ENCODE data around the gene MAN1C1. TPM values are rescaled to one million over a fixed set of nuclear protein-coding genes. Genes with fewer than 3 reads are reported as not detected.

The MAN1C1 gene
- total RNA-seq, 1 experiment from 2014 or later, result 9.3 TPM

- Histone ChIP-seq H2AK5ac (ENCODE audit: insufficient read length, low read length) (no peak overlapping the region), H2BK15ac (ENCODE audit: low read depth, low read length) (no peak overlapping the region), H2BK12ac (ENCODE audit: insufficient read length, low read depth, low read length) (no peak overlapping the region), H2AFZ (ENCODE audit: low read length) (no peak overlapping the region), H3K23me2 (ENCODE audit: insufficient read length, low read depth, low read length, poor library complexity, severe bottlenecking) (no peaks in the 10 kb centered on the region), H4K91ac (ENCODE audit: insufficient read length, low read depth, low read length) (no peak overlapping the region), H4K8ac (replicated peaks; ENCODE audit: insufficient read length, low read depth, low read length) (no peak overlapping the region), H2BK5ac (ENCODE audit: insufficient read length, low read length) (no peak overlapping the region), H3K4me2 (ENCODE audit: insufficient read depth, insufficient read length, low read length) (no peak overlapping the region), H3K9ac (ENCODE audit: extremely low read depth, insufficient read length, low read length) (no peak overlapping the region), H3K4me1 (ENCODE audit: insufficient read depth, low read length) (no peaks in the 10 kb centered on the region), H3T11ph (ENCODE audit: low read length) (no peak overlapping the region), H3K27me3 (ENCODE audit: insufficient read depth, low read length) (no peaks in the 10 kb centered on the region), H3K27ac (ENCODE audit: insufficient read length, low read depth, low read length) (no peak overlapping the region), H2BK20ac (ENCODE audit: low read depth, low read length, poor library complexity, severe bottlenecking) (no peak overlapping the region), H3K79me2 (ENCODE audit: insufficient read depth, low read length) (no peaks in the 10 kb centered on the region), H3K9me3 (ENCODE audit: control insufficient read depth, low read depth, low read length) (no peaks in the 10 kb centered on the region), H3K14ac (ENCODE audit: insufficient read depth, low read length) (no peak overlapping the region), H3K4ac (ENCODE audit: low read depth, low read length) (no peak overlapping the region), H3K56ac (ENCODE audit: insufficient read length, low read depth, low read length) (no peak overlapping the region), H3K79me1 (ENCODE audit: insufficient read depth, low read depth, low read length, poor library complexity, severe bottlenecking) (no peaks in the 10 kb centered on the region), H4K20me1 (ENCODE audit: control insufficient read depth, insufficient read depth, insufficient read length) (no peaks in the 10 kb centered on the region), H2BK120ac (ENCODE audit: low read depth, low read length, poor library complexity, severe bottlenecking) (no peak overlapping the region), H4K5ac (ENCODE audit: insufficient read length, low read depth, low read length) (no peak overlapping the region), H3K23ac (ENCODE audit: insufficient read length, low read depth, low read length) (no peak overlapping the region), H3K18ac (ENCODE audit: insufficient read length, low read depth, low read length) (no peak overlapping the region)
- peaks cover 11 to 65% (median 56%) of the 10 kb centered on the region in 3 experiments; a peak in 6 of 7 replicates for H3K36me3 Mint-ChIP-seq (ENCODE audit: insufficient read depth in 1 of 3, low read depth in 3 of 3)
- no peak overlapping the region for H3K27ac Mint-ChIP-seq
- no peaks in the 10 kb centered on the region for H3K9me3 Mint-ChIP-seq
- no peak for TF ChIP-seq CTCF (conservative IDR thresholded peaks at IDR 0.05)
- WGBS (ENCODE audit: extremely low coverage, insufficient read length, low lambda C conversion rate), result no CpG with 5 or more reads among the region's 3 CpGs
- H3K4me1 Mint-ChIP-seq, result no peaks in the 10 kb centered on the region
- no peak overlapping the region for H3K4me3 Mint-ChIP-seq
- no peaks in the 10 kb centered on the region; the same call in 1 of the 2 replicates for H3K27me3 Mint-ChIP-seq (ENCODE audit: low read depth)
- no peak for DNase-seq
Observed at GRCh38 chr1:25828491-25828890, 211.9 kb downstream of the MAN1C1 start.
